GM23338 (cell line): ENCODE results near the gene PROB1.

Source experiments
- CREB1 ChIP-seq: fragments of 250-450 bp; sonication (Bioruptor Pico); IDR thresholded peaks from 2 replicates; pipeline ENCODE4 v1.5.0; 2020; ENCODE audit warnings: low read depth, mild to moderate bottlenecking, moderate library complexity
- CTCF ChIP-seq, 2 experiments: fragments of 200-600 bp in 1 of 2; sonication (generic) in 1 of 2; conservative IDR thresholded peaks; 2 replicates each; pipeline versions ENCODE4 v1.5.1 to v1.6.1; 2016 to 2017; ENCODE audit warnings: antibody characterized with exemption in 2 of 2, low read depth in 2 of 2, mild to moderate bottlenecking in 2 of 2, moderate library complexity in 1 of 2
- ETS1 ChIP-seq: IDR thresholded peaks from 2 replicates; pipeline ENCODE4 v1.6.1; 2016; ENCODE audit warnings: antibody characterized with exemption
- EZH2 ChIP-seq: fragments of 200-600 bp; sonication (generic); IDR thresholded peaks from one replicate; pipeline ENCODE4 v1.8.0; 2017; ENCODE audit warnings: antibody characterized with exemption, mild to moderate bottlenecking, low read depth; ENCODE audit not compliant: unreplicated experiment
- EZH2phosphoT487 ChIP-seq: fragments of 200-600 bp; sonication (generic); IDR thresholded peaks from one replicate; pipeline ENCODE4 v1.8.1; 2018; ENCODE audit warnings: antibody characterized with exemption; ENCODE audit not compliant: unreplicated experiment
- JUNB ChIP-seq: IDR thresholded peaks from one replicate; pipeline ENCODE4 v1.6.1; 2016; ENCODE audit warnings: antibody characterized with exemption; ENCODE audit not compliant: unreplicated experiment
- POLR2AphosphoS5 ChIP-seq: IDR thresholded peaks from 2 replicates; pipeline ENCODE4 v1.6.1; 2016; ENCODE audit warnings: antibody characterized with exemption, low read depth
- REST ChIP-seq: IDR thresholded peaks from one replicate; pipeline ENCODE4 v1.6.1; 2018; ENCODE audit warnings: antibody characterized with exemption; ENCODE audit not compliant: unreplicated experiment
- ZNF331 ChIP-seq: fragments of 250-450 bp; sonication (Bioruptor Pico); IDR thresholded peaks from 2 replicates; pipeline ENCODE4 v1.5.0; 2020; ENCODE audit warnings: low read depth, mild to moderate bottlenecking, moderate library complexity

GRCh38 chr5:139394123-139394653 is 716 bp downstream of the PROB1 start:
- TF ChIP-seq CTCF (conservative IDR thresholded peaks at IDR 0.05; ENCODE audit: low read depth in 2 of 2) (peak; percentile 51 to 68), JUNB (no peak), REST (no peak), POLR2AphosphoS5 (no peak), ZNF331 (CRISPR knock-in tag) (no peak), EZH2 (peak; percentile 28), EZH2phosphoT487 (no peak), CREB1 (CRISPR knock-in tag) (no peak), ETS1 (no peak)
